Neural cell (in vitro differentiated cells): ENCODE results near the gene NUTM2G.
"Not testable (repeated sequence)": the region's sequence is repeated elsewhere in the genome, so short reads cannot be mapped to it uniquely, and the experiment has no call there.

ENCODE experiments used
- CTCF ChIP-seq: fragments of 450-650 bp; IDR thresholded peaks from 2 replicates; pipeline ENCODE4 v1.5.1; 2014; ENCODE audit warnings: antibody characterized with exemption, mild to moderate bottlenecking, moderate library complexity; ENCODE audit not compliant: poor library complexity, severe bottlenecking
- EP300 ChIP-seq: fragments of 450-650 bp; conservative IDR thresholded peaks from 2 replicates; pipeline ENCODE4 v1.6.1; 2014; ENCODE audit warnings: antibody characterized with exemption, mild to moderate bottlenecking, moderate library complexity; ENCODE audit not compliant: poor library complexity, severe bottlenecking
- EZH2 ChIP-seq: fragments of 200-600, 300-800 bp; shearing (Covaris generic), sonication (generic); IDR thresholded peaks from 2 replicates; pipeline ENCODE4 v1.6.1; 2014; ENCODE audit warnings: antibody characterized with exemption, low read length, borderline replicate concordance, mild to moderate bottlenecking; ENCODE audit not compliant: insufficient read depth, poor library complexity, severe bottlenecking
- POLR2AphosphoS5 ChIP-seq: IDR thresholded peaks from 2 replicates; pipeline ENCODE4 v1.6.1; 2012
- RAD21 ChIP-seq: fragments of 450-650 bp; conservative IDR thresholded peaks from 2 replicates; pipeline ENCODE4 v1.6.1; 2014; ENCODE audit warnings: antibody characterized with exemption, mild to moderate bottlenecking, moderate library complexity
- REST ChIP-seq: IDR thresholded peaks from 2 replicates; pipeline ENCODE4 v1.6.1; 2012; ENCODE audit warnings: borderline replicate concordance
- SMC3 ChIP-seq: fragments of 450-650 bp; conservative IDR thresholded peaks from 2 replicates; pipeline ENCODE4 v1.6.1; 2014; ENCODE audit warnings: antibody characterized with exemption, mild to moderate bottlenecking, moderate library complexity; ENCODE audit not compliant: poor library complexity
- TAF1 ChIP-seq: IDR thresholded peaks from 2 replicates; pipeline ENCODE4 v1.6.1; 2012; ENCODE audit warnings: low read depth

GRCh38 chr9:96915539-96915938 lies 13.1 kb upstream of the NUTM2G start:
- TF ChIP-seq RAD21, CTCF, EZH2, REST, EP300, TAF1, POLR2AphosphoS5, SMC3: not testable (repeated sequence)
